MG63 (cell line): ENCODE measurements around the gene PPA2. TPM values are rescaled to one million over a fixed set of nuclear protein-coding genes. Genes with fewer than 3 reads are reported as not detected.
"Not testable (repeated sequence)": the region's sequence is repeated elsewhere in the genome, so short reads cannot be mapped to it uniquely, and the experiment has no call there.

Experiments
- DNase-seq: peaks from one replicate; pipeline ENCODE4 v3.0.0-alpha.2; 2020
- H3K27me3 ChIP-seq: fragments of 250-450 bp; sonication (Bioruptor Pico); 2 replicates; pipeline ENCODE4 v1.5.1; 2020; ENCODE audit warnings: mild to moderate bottlenecking, moderate library complexity
- H3K36me3 ChIP-seq: fragments of 250-450 bp; sonication (Bioruptor Pico); 2 replicates; pipeline ENCODE4 v1.5.1; 2020; ENCODE audit warnings: mild to moderate bottlenecking, moderate library complexity
- H3K4me3 ChIP-seq: fragments of 250-450 bp; sonication (Bioruptor Pico); 2 replicates; pipeline ENCODE4 v1.5.1; 2020; ENCODE audit warnings: mild to moderate bottlenecking, moderate library complexity
- H3K9me3 ChIP-seq: fragments of 250-450 bp; sonication (Bioruptor Pico); 2 replicates; pipeline ENCODE4 v1.5.1; 2020; ENCODE audit warnings: mild to moderate bottlenecking, moderate library complexity
- total RNA-seq: library from RNA; depleted of rRNA; stranded (reverse); fragments of >200 nt; shearing (Covaris generic); gene quantifications from 2 replicates; pipeline ENCODE4 v1.2.3, GENCODE V29; 2014; ENCODE audit warnings: low replicate concordance

PPA2 gene
- total RNA-seq, 1 experiment from 2014 or later, result 122 TPM

DNA sequence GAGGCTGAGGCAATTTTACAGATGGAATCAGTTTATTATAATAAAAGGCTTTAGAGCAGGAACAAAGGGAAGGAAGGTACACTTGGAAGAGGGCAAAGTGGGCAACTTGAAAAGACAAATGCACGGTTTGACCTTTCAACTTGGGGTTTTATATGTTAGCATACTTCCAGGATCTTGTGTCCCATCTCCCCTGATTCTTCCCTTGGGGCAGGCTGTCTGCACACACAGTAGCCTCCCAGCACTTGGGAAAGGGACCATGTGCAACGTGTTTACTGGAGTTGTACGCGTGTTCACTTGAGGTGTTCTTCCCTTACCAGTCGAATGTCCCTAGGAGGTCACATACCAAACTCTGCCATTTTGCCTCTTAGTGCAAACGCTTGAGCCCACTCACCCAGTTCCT is 7.3 kb downstream of the PPA2 start:
- no peak overlapping the region for H3K4me3 ChIP-seq
- no peaks in the 10 kb centered on the region; the same call in 1 of the 2 replicates for H3K36me3 ChIP-seq
- no peaks in the 10 kb centered on the region for H3K9me3 ChIP-seq
- H3K27me3 ChIP-seq, result no peaks in the 10 kb centered on the region
- DNase-seq, result no peak

DNA sequence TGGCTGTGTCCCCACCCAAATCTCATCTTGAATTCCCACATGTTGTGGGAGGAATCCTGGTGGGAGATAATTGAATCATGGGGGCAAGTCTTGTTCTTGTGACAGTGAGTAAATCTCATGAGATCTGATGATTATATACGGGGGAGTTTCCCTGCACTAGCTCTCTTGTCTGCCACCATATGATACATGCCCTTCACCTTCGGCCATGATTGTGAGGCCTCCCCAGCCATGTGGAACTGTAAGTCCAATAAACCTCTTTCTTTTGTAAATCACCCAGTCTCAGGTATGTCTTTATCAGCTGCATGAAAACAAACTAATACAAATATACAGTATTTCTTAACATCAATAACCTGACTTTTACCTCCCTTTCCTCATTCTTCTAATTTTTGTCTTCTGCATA is 9.3 kb downstream of the PPA2 start:
- H3K4me3 ChIP-seq, H3K9me3 ChIP-seq, H3K36me3 ChIP-seq, H3K27me3 ChIP-seq, DNase-seq: not testable (repeated sequence)

DNA sequence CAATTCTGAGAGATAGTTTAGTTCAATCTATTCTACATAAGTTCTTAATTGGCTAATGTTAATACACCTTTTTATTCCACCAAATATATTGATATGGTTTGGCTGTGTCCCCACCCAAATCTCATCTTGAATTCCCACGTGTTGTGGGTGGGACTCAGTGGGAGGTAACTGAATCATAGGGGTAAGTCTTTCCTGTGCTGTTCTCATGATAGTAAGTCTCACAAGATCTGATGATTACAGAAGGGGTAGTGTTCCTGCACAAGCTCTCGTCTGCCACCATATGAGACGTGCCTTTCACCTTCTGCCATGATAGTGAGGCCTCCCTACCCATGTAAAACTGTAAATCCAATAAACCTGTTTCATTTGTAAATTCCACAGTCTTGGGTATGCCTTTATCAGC is 11.3 kb downstream of the PPA2 start:
- H3K4me3 ChIP-seq, result no peak overlapping the region
- DNase-seq, result no peak

DNA sequence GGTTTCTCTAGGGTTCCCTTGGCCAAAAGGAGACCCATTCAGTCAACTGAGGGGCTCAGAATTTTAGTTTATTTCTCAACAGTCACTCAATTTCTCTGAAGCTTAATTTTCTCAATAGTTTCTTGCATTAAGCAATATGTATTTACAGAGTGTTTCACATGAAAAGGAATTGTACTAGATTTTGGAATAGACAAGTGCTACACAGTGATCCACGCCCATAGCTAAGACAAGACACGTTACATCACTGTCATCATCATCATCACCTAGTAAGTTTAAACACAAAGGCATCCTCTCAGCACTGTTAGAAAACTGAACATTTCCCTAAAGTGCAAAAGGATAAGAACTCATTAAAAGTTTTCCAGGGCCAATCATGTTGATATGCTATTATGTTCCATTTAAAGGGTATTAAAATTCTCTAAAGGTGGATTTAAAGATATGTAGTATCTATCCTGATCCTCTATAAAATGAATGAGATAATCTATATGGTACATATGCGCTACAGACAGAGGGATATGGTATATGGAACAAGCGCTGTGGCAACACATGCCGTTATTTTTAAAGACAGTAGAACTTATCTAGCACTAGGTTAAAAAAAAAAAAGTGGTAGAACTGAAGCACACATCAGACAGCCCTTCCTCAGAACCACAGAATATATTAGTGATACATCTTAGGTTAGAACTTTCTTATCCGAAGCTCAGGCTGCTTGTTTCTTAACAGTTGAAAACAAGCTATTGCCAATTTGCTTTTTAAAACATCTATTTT is 12.1 kb downstream of the PPA2 start:
- H3K4me3 ChIP-seq, result no peak overlapping the region
- no peak for DNase-seq
- H3K9me3 ChIP-seq, result no peaks in the 10 kb centered on the region
- no peaks in the 10 kb centered on the region; the same call in 1 of the 2 replicates for H3K36me3 ChIP-seq
- H3K27me3 ChIP-seq, result no peaks in the 10 kb centered on the region

More for the DNA sequence above, 11.3 kb downstream of the PPA2 start:
- no peaks in the 10 kb centered on the region for H3K27me3 ChIP-seq
- H3K9me3 ChIP-seq, result no peaks in the 10 kb centered on the region
- no peaks in the 10 kb centered on the region; the same call in 1 of the 2 replicates for H3K36me3 ChIP-seq

DNA sequence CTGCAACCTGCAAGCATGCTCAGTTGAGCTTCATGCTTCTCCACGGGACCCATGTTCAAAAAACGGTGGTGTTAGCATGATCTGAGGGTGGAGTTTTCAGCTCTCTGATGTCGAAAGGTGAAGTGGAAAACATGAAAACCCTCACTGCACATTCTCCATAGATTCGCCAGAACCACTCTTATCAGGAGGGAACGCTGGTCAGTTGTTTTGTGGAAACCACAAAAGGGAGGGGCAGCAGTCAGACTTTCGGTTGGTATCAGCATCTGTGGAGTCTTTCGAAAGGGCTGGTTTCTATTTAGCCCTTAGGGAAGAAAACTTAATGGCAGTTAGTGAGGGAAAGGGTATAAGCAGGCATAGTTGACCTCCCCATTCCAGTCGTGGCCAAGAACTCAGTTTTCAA is 12.6 kb downstream of the PPA2 start:
- H3K9me3 ChIP-seq, result no peaks in the 10 kb centered on the region
- no peaks in the 10 kb centered on the region for H3K27me3 ChIP-seq
- H3K36me3 ChIP-seq, result no peaks in the 10 kb centered on the region; the same call in 1 of the 2 replicates
- DNase-seq, result no peak
- no peak overlapping the region for H3K4me3 ChIP-seq

DNA sequence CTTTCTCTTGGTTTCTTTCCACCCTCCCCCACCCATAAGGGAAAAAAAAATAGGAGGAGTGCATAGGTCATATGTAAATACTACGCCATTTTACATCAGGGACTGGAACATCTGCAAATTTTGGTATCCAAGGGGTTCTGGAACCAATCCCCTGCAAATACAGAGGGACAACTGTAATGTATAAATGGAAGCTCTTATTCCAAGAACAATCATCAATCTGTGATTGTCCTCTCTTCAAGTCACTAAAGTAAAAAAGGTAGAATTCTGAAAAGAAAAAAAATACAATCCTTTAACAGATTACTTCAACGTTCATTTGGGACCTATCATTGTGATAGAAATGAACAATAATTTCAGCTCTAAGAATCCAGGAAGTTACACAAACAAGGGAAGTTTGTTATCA is 13.6 kb downstream of the PPA2 start:
- no peaks in the 10 kb centered on the region for H3K27me3 ChIP-seq

DNA sequence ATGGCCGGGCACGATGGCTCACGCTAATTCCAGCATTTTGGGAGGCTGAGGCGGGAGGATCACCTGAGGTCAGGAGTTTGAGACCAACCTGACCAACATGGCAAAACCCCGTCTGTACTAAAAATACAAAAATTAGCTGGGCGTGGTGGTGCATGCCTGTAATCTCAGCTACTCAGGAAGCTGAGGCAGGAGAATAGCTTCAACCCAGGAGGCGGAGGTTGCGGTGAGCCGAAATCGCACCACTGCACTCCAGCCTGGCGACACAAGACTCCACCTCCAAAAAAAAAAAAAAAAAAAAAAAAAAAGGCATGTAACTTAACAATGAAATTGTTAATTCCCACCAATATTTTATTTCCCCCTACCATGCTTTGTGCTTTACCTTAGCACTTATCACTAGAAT is 15.3 kb downstream of the PPA2 start:
- not testable (repeated sequence) for H3K4me3 ChIP-seq, DNase-seq, H3K9me3 ChIP-seq, H3K36me3 ChIP-seq, H3K27me3 ChIP-seq

More for the DNA sequence above, 13.6 kb downstream of the PPA2 start:
- Histone ChIP-seq H3K4me3 (no peak overlapping the region), H3K9me3 (no peaks in the 10 kb centered on the region), H3K36me3 (no peaks in the 10 kb centered on the region)
- DNase-seq, result no peak

DNA sequence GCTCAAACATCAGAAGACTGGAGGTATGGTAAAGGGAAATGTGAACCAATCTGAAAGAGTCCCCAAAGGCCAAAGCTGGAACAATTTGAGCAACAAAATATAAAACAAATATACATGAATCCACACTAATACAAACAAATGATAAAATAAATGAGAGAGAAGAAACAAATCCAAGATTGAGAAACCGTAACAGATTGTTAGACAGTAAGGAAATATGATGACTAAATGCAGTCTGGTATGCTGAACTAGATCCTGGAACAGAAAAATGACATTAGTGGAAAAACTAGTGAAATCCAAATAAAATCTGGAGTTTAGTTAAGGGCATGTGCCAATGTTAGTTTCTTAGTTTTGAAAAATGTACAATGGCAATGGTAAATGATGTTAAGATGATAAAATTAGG is 15.9 kb downstream of the PPA2 start:
- no peaks in the 10 kb centered on the region for H3K27me3 ChIP-seq
- no peak for DNase-seq
- H3K36me3 ChIP-seq, result no peaks in the 10 kb centered on the region
- H3K4me3 ChIP-seq, result no peak overlapping the region
- H3K9me3 ChIP-seq, result no peaks in the 10 kb centered on the region

DNA sequence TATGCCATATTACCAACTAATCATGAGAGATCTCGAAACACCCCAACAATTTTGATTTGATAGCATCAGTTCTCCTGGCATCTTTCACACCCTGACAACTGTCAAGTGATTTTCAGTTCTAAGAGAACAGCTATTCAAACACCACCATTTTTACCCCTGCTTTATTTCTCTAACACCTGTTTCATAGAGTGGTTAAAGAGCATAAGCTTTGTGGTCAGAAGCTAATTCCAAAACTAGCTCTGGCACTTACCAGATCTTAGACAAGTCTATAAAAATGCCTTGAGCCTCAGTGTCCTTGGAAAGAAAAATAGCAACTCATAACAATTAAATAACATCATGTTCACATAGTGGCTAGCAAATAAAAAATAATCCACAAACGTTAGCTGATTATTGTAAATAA is 17.9 kb downstream of the PPA2 start:
- no peak for DNase-seq
- Histone ChIP-seq H3K4me3 (no peak overlapping the region), H3K9me3 (no peaks in the 10 kb centered on the region), H3K36me3 (no peaks in the 10 kb centered on the region), H3K27me3 (no peaks in the 10 kb centered on the region)

DNA sequence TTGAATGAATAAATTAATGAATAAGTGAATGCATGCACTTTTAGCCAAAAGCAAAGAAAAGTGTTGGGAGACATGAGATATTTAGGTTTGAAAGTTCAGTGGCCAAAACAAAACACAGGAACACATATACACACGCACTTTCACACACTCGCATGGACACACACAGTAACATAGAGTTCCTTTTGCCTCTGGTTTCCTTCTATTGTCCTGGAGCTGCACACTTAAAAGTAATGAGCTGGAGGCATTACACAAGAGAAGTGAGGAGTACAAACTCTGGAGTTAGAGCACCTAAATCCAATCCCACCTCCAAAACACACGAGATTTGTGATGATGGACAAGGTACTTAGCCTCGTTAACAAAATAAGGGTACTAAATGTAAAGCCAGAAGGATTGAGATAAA is 18.7 kb downstream of the PPA2 start:
- DNase-seq, result no peak
- no peaks in the 10 kb centered on the region for H3K9me3 ChIP-seq
- no peaks in the 10 kb centered on the region for H3K27me3 ChIP-seq
- no peaks in the 10 kb centered on the region for H3K36me3 ChIP-seq
- H3K4me3 ChIP-seq, result no peak overlapping the region

DNA sequence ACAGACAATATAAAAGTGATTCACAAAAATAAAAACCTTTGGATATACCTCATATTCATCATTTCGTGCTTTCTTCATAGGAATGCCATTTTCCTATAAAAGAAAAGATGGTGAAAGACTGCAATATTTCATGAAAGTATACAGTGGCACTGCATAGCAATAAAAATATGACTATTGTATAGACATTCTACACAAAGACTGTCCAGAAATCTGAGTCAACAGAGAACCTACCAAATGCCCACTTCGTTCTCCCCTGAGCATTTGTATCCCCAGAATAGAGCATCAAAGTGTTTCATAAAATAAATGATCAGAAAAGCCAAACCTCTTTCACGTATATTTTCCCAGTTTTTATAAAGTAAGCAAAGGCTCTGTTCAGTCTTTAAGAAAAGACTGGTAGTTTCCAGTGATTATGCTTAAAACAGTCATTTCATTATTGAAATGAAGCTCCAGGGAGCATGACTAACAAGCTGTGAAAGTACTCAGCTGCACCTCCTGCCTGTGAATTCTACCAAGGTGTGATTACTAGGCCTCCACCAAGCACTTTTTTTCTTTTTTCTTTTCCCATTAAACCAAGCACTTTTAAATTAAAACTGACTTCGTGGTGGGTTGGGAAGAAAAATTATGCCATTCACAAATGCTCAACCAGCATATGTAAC is 20.2 kb downstream of the PPA2 start:
- no peak overlapping the region for H3K4me3 ChIP-seq
- H3K27me3 ChIP-seq, result no peaks in the 10 kb centered on the region
- H3K9me3 ChIP-seq, result no peaks in the 10 kb centered on the region
- H3K36me3 ChIP-seq, result no peaks in the 10 kb centered on the region
- no peak for DNase-seq

DNA sequence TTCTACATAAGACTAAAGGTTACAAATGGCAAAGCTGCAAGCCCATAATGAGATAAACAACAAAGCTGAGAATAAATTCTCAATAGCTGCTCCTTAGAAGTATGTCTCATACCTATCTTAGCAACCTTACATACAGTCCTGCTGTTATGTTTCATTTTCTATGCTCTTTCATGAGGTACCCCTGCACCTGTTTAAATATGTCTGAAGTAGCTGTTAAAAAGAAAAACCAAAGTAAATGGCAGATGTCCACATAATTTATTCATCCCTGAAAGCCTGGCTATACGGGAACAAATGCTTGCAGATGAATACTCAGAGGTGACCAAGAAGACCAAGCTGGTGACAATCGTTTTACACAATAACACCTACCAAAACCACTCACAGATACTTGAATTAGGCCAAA is 22.5 kb downstream of the PPA2 start:
- Histone ChIP-seq H3K27me3 (no peaks in the 10 kb centered on the region), H3K4me3 (no peak overlapping the region), H3K9me3 (no peaks in the 10 kb centered on the region), H3K36me3 (no peaks in the 10 kb centered on the region)
- DNase-seq, result no peak

DNA sequence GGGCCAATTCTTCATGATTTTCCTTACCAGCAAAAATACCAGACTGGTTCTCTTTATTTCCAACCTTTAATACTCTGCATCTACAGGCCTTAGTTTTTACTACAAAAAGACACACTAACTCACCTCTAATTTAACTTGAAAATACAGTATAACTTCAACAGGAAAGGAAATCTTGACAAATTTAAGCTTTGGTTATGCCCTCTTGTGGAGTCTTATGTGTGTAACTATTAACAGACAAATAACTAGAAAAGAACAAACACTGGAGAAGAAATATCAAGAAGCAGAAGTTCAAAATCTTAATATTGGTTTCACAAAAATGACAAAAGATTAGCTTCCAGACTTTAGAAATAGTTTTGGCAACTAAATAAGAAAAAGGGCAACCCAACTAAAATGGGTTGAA is 33.0 kb downstream of the PPA2 start:
- no peak for DNase-seq
- Histone ChIP-seq H3K4me3 (no peak overlapping the region), H3K27me3 (no peaks in the 10 kb centered on the region), H3K9me3 (no peaks in the 10 kb centered on the region), H3K36me3 (peaks cover 4% of the 10 kb centered on the region)

DNA sequence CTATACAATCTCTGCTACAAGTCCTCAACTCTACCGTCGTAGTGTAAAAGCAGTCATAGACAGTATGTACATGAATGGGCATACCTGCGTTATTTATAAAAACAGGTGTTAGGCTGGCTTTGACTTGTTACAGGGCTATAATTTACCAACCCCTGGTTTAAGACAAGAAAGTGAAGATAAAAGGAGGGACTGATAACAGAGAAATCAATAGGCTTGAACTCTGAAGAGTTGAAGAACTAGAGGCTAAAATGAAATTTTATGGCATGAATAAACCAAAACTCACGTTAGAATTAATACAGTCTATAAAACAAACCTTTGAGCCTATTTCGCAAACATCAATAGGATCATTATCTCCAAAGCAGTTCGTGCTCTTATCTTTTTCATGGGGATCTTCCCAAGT is 36.2 kb downstream of the PPA2 start:
- DNase-seq, result no peak
- no peaks in the 10 kb centered on the region for H3K27me3 ChIP-seq
- no peak overlapping the region for H3K4me3 ChIP-seq
- no peaks in the 10 kb centered on the region for H3K9me3 ChIP-seq
- peaks cover 11% of the 10 kb centered on the region for H3K36me3 ChIP-seq

DNA sequence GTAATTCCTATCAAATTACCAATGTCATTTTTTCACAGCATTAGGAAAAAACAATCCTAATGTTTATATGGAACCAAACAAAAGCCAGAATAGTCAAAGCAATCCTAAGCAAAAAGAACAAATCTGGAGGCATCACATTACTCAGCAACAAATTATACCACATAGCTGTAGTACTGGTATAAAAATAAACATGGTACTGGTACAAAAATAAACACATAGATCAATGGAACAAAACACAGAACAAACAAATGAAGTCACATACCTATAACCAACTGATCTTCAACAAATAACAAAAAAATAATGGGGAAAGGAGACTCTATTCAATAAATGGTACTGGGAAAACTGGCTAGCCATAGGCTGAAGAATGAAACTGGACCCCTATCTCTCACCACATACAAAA is 37.4 kb downstream of the PPA2 start:
- peaks cover 11% of the 10 kb centered on the region for H3K36me3 ChIP-seq
- H3K4me3 ChIP-seq, result no peak overlapping the region
- no peaks in the 10 kb centered on the region for H3K9me3 ChIP-seq
- no peaks in the 10 kb centered on the region for H3K27me3 ChIP-seq
- DNase-seq, result no peak

DNA sequence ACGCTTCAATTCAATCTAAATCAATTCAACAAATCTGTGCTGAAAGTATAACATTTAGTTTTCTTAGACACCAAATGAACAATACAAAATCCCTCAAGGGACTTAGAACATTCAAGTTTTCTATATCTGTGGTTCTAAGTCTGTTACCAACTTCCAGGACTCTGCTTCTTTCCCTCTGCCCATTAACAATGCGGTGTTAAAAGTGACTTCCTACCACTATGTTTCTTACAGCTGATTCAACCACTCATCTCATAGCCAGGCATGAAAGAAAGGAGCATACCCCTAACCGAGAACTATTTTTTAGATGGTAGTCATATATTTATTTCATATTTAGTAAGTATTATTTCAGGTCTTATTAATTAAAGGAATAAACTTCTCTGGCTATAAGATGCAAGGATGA is 38.9 kb downstream of the PPA2 start:
- Histone ChIP-seq H3K9me3 (no peaks in the 10 kb centered on the region), H3K27me3 (no peaks in the 10 kb centered on the region), H3K4me3 (no peak overlapping the region), H3K36me3 (peaks cover 6% of the 10 kb centered on the region)
- DNase-seq, result no peak

DNA sequence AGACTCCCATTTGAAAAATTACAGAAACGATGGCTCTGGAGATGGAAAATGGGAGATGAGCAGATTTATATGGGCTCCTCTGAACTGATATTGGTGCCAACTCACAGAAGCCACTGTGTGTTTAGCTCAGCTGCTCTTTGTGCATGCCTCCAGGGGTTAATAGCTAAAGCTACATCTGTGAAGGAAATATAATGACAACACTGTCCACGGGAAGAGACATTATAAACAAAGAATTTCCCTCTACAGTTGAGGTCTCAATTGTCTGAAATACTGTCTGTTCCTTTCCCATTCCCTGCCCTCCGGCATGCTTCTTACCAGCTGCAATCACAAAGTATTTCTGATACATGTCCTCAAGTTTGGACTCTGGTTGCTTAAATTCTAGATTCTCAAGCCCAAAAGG is 40.4 kb downstream of the PPA2 start:
- Histone ChIP-seq H3K4me3 (no peak overlapping the region), H3K27me3 (no peaks in the 10 kb centered on the region), H3K9me3 (no peaks in the 10 kb centered on the region), H3K36me3 (peaks cover 6% of the 10 kb centered on the region)
- no peak for DNase-seq

DNA sequence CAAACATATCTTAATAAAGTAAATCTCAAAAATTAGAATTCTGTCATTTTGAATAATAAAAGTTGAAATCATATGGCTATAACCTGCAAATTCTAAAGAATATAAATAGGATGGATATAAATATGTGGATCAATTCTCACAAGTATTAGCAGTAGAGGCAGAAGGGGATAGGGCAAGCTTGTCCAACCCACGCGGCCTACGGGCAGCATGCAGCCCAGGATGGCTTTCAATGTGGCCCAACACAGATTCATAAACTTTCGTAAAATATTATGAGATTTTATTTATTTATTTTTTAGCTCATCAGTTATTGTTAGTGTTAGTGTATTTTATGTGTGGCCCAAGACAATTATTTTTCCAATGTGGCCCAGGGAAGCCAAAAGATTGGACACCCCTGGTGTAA is 41.4 kb downstream of the PPA2 start:
- H3K27me3 ChIP-seq, result no peaks in the 10 kb centered on the region
- no peaks in the 10 kb centered on the region for H3K9me3 ChIP-seq
- H3K4me3 ChIP-seq, result no peak overlapping the region
- no peak for DNase-seq
- H3K36me3 ChIP-seq, result peaks cover 6% of the 10 kb centered on the region
